WTC11 (cell line): ENCODE measurements around the gene NTSR1. TPM values are rescaled to one million over a fixed set of nuclear protein-coding genes. Genes with fewer than 3 reads are reported as not detected.
A peak's percentile ranks its signal among the peaks of the same experiment; 100 is the strongest.

Source experiments
- ATAC-seq: fragments of 200-7000 bp; cut with Tn5 transposase; 2 replicates; pipeline ENCODE4 v1.10.0; 2021; ENCODE audit warnings: mild to moderate bottlenecking, moderate library complexity
- CTCF ChIA-PET: fragments of 300-600 bp; sonication (Branson Sonifier 250); formaldehyde crosslinking; loops from one replicate; lab custom pipeline; 2021; ENCODE audit warnings: antibody characterized with exemption; lab: Charles Lee
- POLR2A ChIA-PET: fragments of 350-600 bp; sonication (Branson Sonifier 250); formaldehyde crosslinking; loops from one replicate; lab custom pipeline; 2021; ENCODE audit warnings: antibody characterized with exemption; lab: Charles Lee
- DNase-seq: peaks from one replicate; pipeline ENCODE4 v3.0.0; 2021; ENCODE audit warnings: low spot score
- H3K27ac Mint-ChIP-seq: 2 replicates; pipeline ENCODE4 v1.8.0; 2021; ENCODE audit warnings: mixed read lengths
- H3K27me3 Mint-ChIP-seq: 2 replicates; pipeline ENCODE4 v1.8.0; 2021; ENCODE audit warnings: low read depth, mild to moderate bottlenecking, moderate library complexity, mixed read lengths
- H3K36me3 Mint-ChIP-seq: 2 replicates; pipeline ENCODE4 v1.8.0; 2021; ENCODE audit warnings: mixed read lengths
- H3K4me1 Mint-ChIP-seq: 2 replicates; pipeline ENCODE4 v1.8.0; 2022; ENCODE audit warnings: mixed read lengths
- H3K4me3 Mint-ChIP-seq: 2 replicates; pipeline ENCODE4 v1.8.0; 2021; ENCODE audit warnings: mild to moderate bottlenecking, moderate library complexity, mixed read lengths
- H3K9me3 Mint-ChIP-seq: 2 replicates; pipeline ENCODE4 v1.8.0; 2021; ENCODE audit warnings: mixed read lengths
- AFF4 ChIP-seq: sonication (generic); formaldehyde crosslinking; IDR thresholded peaks from 2 replicates; pipeline ENCODE4 v1.8.1; 2023; ENCODE audit warnings: mild to moderate bottlenecking, missing genetic modification reagents, borderline replicate concordance
- ATF1 ChIP-seq: sonication (generic); formaldehyde crosslinking; IDR thresholded peaks from 2 replicates; pipeline ENCODE4 v1.8.1; 2023; ENCODE audit warnings: mild to moderate bottlenecking, moderate library complexity, missing genetic modification reagents
- CBFB ChIP-seq: sonication (generic); formaldehyde crosslinking; IDR thresholded peaks from 2 replicates; pipeline ENCODE4 v1.8.1; 2022; ENCODE audit warnings: mild to moderate bottlenecking, low read depth, missing genetic modification reagents
- CREB1 ChIP-seq: sonication (generic); formaldehyde crosslinking; IDR thresholded peaks from 2 replicates; pipeline ENCODE4 v1.8.0; 2023; ENCODE audit warnings: mild to moderate bottlenecking, missing genetic modification reagents
- CREM ChIP-seq: sonication (generic); formaldehyde crosslinking; IDR thresholded peaks from 2 replicates; pipeline ENCODE4 v1.8.1; 2022; ENCODE audit warnings: mild to moderate bottlenecking, missing genetic modification reagents, moderate library complexity
- EMX1 ChIP-seq: fragments of 250-450 bp; sonication (Bioruptor Pico); IDR thresholded peaks from 2 replicates; pipeline ENCODE4 v1.8.0; 2021; ENCODE audit warnings: mild to moderate bottlenecking
- ESRRA ChIP-seq: sonication (generic); formaldehyde crosslinking; IDR thresholded peaks from 2 replicates; pipeline ENCODE4 v1.8.1; 2022; ENCODE audit warnings: mild to moderate bottlenecking, missing genetic modification reagents, borderline replicate concordance
- JUN ChIP-seq: sonication (generic); formaldehyde crosslinking; IDR thresholded peaks from 2 replicates; pipeline ENCODE4 v1.8.0; 2023; ENCODE audit warnings: mild to moderate bottlenecking, missing genetic modification reagents
- MYBL2 ChIP-seq: sonication (generic); formaldehyde crosslinking; IDR thresholded peaks from 2 replicates; pipeline ENCODE4 v1.8.1; 2023; ENCODE audit warnings: mild to moderate bottlenecking, moderate library complexity, missing genetic modification reagents
- NFE2L1 ChIP-seq: sonication (generic); formaldehyde crosslinking; IDR thresholded peaks from 2 replicates; pipeline ENCODE4 v1.8.1; 2023; ENCODE audit warnings: missing genetic modification reagents
- NR1H2 ChIP-seq: sonication (generic); formaldehyde crosslinking; IDR thresholded peaks from 2 replicates; pipeline ENCODE4 v1.9.0; 2021; ENCODE audit warnings: mild to moderate bottlenecking, moderate library complexity, missing genetic modification reagents
- NR2C2 ChIP-seq: sonication (generic); formaldehyde crosslinking; IDR thresholded peaks from 2 replicates; pipeline ENCODE4 v1.8.0; 2022; ENCODE audit warnings: mild to moderate bottlenecking, missing genetic modification reagents
- PRRX2 ChIP-seq: fragments of 250-450 bp; sonication (Bioruptor Pico); IDR thresholded peaks from 2 replicates; pipeline ENCODE4 v1.8.0; 2021; ENCODE audit warnings: mild to moderate bottlenecking
- RORB ChIP-seq: fragments of 250-450 bp; sonication (Bioruptor Pico); IDR thresholded peaks from 2 replicates; pipeline ENCODE4 v1.9.0; 2021; ENCODE audit warnings: mild to moderate bottlenecking
- SMAD4 ChIP-seq: sonication (generic); formaldehyde crosslinking; IDR thresholded peaks from 2 replicates; pipeline ENCODE4 v1.8.0; 2022; ENCODE audit warnings: mild to moderate bottlenecking, missing genetic modification reagents
- SP1 ChIP-seq: sonication (generic); formaldehyde crosslinking; conservative IDR thresholded peaks from 2 replicates; pipeline ENCODE4 v1.8.1; 2022; ENCODE audit warnings: missing genetic modification reagents
- TCF7 ChIP-seq: sonication (generic); formaldehyde crosslinking; IDR thresholded peaks from 2 replicates; pipeline ENCODE4 v1.8.0; 2022; ENCODE audit warnings: mild to moderate bottlenecking, low read depth, missing genetic modification reagents, moderate library complexity
- TEAD1 ChIP-seq: sonication (generic); formaldehyde crosslinking; IDR thresholded peaks from 2 replicates; pipeline ENCODE4 v1.8.0; 2022; ENCODE audit warnings: mild to moderate bottlenecking, missing genetic modification reagents
- TEAD4 ChIP-seq: sonication (generic); formaldehyde crosslinking; IDR thresholded peaks from 2 replicates; pipeline ENCODE4 v1.8.0; 2022; ENCODE audit warnings: mild to moderate bottlenecking, missing genetic modification reagents
- TP53 ChIP-seq: sonication (generic); formaldehyde crosslinking; IDR thresholded peaks from 2 replicates; pipeline ENCODE4 v1.8.1; 2023; ENCODE audit warnings: mild to moderate bottlenecking, missing genetic modification reagents
- ZBTB21 ChIP-seq: sonication (generic); formaldehyde crosslinking; IDR thresholded peaks from 2 replicates; pipeline ENCODE4 v1.8.1; 2023; ENCODE audit warnings: mild to moderate bottlenecking, missing genetic modification reagents, borderline replicate concordance
- ZBTB43 ChIP-seq: sonication (generic); formaldehyde crosslinking; IDR thresholded peaks from 2 replicates; pipeline ENCODE4 v1.8.1; 2023; ENCODE audit warnings: mild to moderate bottlenecking, missing genetic modification reagents
- ZNF512 ChIP-seq: sonication (generic); formaldehyde crosslinking; IDR thresholded peaks from 2 replicates; pipeline ENCODE4 v1.8.1; 2022; ENCODE audit warnings: missing genetic modification reagents, borderline replicate concordance
- total RNA-seq: library from RNA; stranded (reverse); gene quantifications from 3 replicates; pipeline ENCODE4 v1.2.3, GENCODE V29; 2021
- TF ChIP-seq, protein P1 (sequence below): sonication (generic); formaldehyde crosslinking; conservative IDR thresholded peaks from 2 replicates; pipeline ENCODE4 v1.8.1; 2022; ENCODE audit warnings: mild to moderate bottlenecking, missing genetic modification reagents
- TF ChIP-seq, protein P2 (sequence below): fragments of 250-450 bp; sonication (Bioruptor Pico); IDR thresholded peaks from 2 replicates; pipeline ENCODE4 v1.9.0; 2021; ENCODE audit warnings: mild to moderate bottlenecking

The NTSR1 gene
- total RNA-seq, 1 experiment from 2014 or later = 0.63 TPM

DNA sequence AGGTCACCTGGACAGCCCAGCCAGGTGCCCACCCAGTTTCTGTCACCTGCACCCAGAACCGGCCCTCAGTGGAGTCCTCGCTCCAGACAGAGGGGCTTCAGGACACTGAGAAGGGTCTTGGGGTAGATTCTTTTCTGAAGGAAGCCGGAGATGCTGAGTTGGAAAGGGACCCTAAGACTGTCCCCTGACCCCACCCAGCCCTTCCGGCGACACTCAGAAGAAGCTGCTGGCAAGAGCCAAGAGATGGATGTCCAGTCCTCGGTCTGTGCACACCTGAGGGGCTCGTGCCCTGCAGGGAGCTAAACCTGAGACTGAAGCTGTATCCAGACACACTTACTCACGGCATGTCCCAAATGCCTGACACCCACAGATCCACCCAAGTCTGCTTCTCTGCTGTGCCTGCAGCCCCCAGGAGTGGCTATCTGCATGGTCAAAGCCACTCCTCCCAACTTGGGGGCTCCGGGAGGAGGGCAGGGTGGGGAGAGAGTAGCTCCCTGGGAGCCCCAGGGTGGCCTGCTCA lies 20.2 kb downstream of the NTSR1 start (continued):
- TF ChIP-seq AFF4 (CRISPR knock-in tag) (no peak), TCF7 (no peak), NR2C2 (CRISPR knock-in tag) (no peak), JUN (CRISPR knock-in tag) (no peak), NFE2L1 (CRISPR knock-in tag) (no peak)

DNA sequence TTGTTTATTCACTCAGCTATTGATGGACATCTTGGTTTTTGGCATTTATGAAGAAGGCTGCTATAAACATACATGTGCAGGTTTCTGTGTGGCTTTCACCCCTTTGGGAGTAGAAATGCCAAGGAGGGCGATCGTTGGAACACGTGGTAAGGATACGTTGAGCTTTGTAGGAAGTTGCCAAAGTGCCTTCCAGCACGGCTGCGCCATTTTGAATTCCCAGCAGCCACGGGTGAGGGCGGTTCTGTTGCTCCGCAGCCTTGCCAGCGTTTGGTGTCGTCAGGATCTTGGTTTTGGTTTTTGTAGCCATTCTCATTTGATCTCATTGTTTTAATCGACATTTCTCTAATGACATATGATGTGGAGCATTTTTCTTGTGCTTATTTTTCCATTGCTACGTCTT lies 21.8 kb downstream of the NTSR1 start:
- Mint-ChIP-seq H3K4me3 (no peak overlapping the region), H3K4me1 (no peaks in the 10 kb centered on the region), H3K36me3 (no peaks in the 10 kb centered on the region), H3K9me3 (no peaks in the 10 kb centered on the region), H3K27ac (no peak overlapping the region), H3K27me3 (peaks cover 8% of the 10 kb centered on the region)
- POLR2A ChIA-PET = no interaction called here
- no peak for DNase-seq
- CTCF ChIA-PET = no interaction called here
- no peak for ATAC-seq
- TF ChIP-seq ESRRA (no peak), SP1 (no peak)

DNA sequence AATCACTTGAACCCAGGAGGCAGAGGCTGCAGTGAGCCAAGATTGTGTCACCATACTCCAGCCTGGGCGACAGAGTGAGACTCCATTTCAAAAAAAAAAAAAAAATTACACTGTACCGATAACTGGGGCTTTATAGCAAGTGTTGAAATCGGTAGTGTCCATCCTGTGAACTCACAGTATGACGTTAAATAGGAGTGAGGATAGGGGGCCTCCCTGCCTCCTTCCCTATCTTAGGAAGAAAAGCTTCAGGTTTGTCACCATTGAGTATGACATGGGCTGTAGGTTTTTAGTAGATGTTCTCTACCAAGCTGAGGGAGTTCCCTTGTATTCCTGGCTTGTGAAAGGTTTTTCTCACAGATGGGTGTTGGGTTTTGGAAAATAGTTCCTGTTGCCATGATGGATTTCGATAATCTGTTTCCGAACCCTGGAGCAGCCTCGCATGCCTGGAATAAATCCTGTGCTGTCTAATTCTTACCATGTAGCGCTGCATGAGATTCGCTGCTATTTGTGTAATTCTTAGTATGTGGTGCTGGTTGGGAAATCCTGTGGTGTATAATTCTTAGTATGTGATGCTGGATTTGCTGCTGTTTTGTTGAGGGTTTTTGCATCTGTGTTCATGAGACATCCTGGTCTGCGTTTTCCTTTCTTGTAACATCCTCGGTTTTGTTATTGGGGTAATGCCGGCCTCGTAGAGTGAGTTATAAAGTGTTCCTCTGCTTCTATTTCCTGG lies 23.6 kb downstream of the NTSR1 start:
- POLR2A ChIA-PET = no interaction called here
- Mint-ChIP-seq H3K36me3 (no peaks in the 10 kb centered on the region), H3K27me3 (peaks cover 8% of the 10 kb centered on the region), H3K4me3 (no peak overlapping the region), H3K9me3 (no peaks in the 10 kb centered on the region), H3K27ac (no peak overlapping the region), H3K4me1 (no peaks in the 10 kb centered on the region)
- ATAC-seq = no peak
- no peak for DNase-seq
- CTCF ChIA-PET = no interaction called here
- no peak for TF ChIP-seq ZNF512
- TF ChIP-seq, all 79 proteins: peak for 0

- CTCF ChIA-PET = no interaction called here
- no peak overlapping the region for H3K4me3 Mint-ChIP-seq
- H3K27ac Mint-ChIP-seq = no peak overlapping the region
- H3K4me1 Mint-ChIP-seq = no peaks in the 10 kb centered on the region
- POLR2A ChIA-PET = no interaction called here
- no peaks in the 10 kb centered on the region for H3K9me3 Mint-ChIP-seq
- H3K36me3 Mint-ChIP-seq = no peaks in the 10 kb centered on the region
- H3K27me3 Mint-ChIP-seq = peaks cover 8% of the 10 kb centered on the region
- peak; percentile 8 for DNase-seq
- no peak for ATAC-seq
- TF ChIP-seq, protein P1, sequence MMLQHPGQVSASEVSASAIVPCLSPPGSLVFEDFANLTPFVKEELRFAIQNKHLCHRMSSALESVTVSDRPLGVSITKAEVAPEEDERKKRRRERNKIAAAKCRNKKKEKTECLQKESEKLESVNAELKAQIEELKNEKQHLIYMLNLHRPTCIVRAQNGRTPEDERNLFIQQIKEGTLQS (CRISPR knock-in tag) = no peak
- no peak for TF ChIP-seq ATF1 (CRISPR knock-in tag)
- no peak for TF ChIP-seq TP53
- TF ChIP-seq TCF7 = no peak
- TF ChIP-seq CREB1 (CRISPR knock-in tag) = no peak
- no peak for TF ChIP-seq MYBL2 (CRISPR knock-in tag)
- TF ChIP-seq RORB (CRISPR knock-in tag) = no peak
- no peak for TF ChIP-seq CBFB (CRISPR knock-in tag)
- TF ChIP-seq NR2C2 (CRISPR knock-in tag) = no peak
- no peak for TF ChIP-seq TEAD1 (CRISPR knock-in tag)
- TF ChIP-seq EMX1 (CRISPR knock-in tag) = no peak
- no peak for TF ChIP-seq CREM (CRISPR knock-in tag)
- TF ChIP-seq, protein P2, sequence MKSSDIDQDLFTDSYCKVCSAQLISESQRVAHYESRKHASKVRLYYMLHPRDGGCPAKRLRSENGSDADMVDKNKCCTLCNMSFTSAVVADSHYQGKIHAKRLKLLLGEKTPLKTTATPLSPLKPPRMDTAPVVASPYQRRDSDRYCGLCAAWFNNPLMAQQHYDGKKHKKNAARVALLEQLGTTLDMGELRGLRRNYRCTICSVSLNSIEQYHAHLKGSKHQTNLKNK (CRISPR knock-in tag) = no peak
- TF ChIP-seq NR1H2 (CRISPR knock-in tag) = no peak
- no peak for TF ChIP-seq ZBTB43 (CRISPR knock-in tag)
- no peak for TF ChIP-seq PRRX2
- TF ChIP-seq ZBTB21 = no peak
- no peak for TF ChIP-seq TEAD4 (CRISPR knock-in tag)
- no peak for TF ChIP-seq SMAD4 (CRISPR knock-in tag)
Measured at GRCh38 chr20:62732842-62733525, 24.3 kb downstream of the NTSR1 start.
